ENCODE measurements around the gene PDHB. TPM values are rescaled to one million over a fixed set of nuclear protein-coding genes. Genes with fewer than 3 reads are reported as not detected.

PDHB gene
- total RNA-seq, 1 experiment from 2014 or later, result 115 TPM

- DNase-seq (ENCODE audit: low read depth), result no peak
Observed at GRCh38 chr3:58403513-58404109, 30.0 kb downstream of the PDHB start.

- DNase-seq (ENCODE audit: low read depth), result no peak
Observed at GRCh38 chr3:58398669-58399333, 34.8 kb downstream of the PDHB start.

- DNase-seq (ENCODE audit: low read depth), result no peak
Observed at GRCh38 chr3:58394339-58394738, 39.3 kb downstream of the PDHB start.

- no peak for DNase-seq (ENCODE audit: low read depth)
Observed at GRCh38 chr3:58392181-58392580, 41.5 kb downstream of the PDHB start.

GRCh38 chr3:58391156-58391865 lies 42.3 kb downstream of the PDHB start:
- no peak for DNase-seq (ENCODE audit: low read depth)

- peak; percentile 32 for DNase-seq (ENCODE audit: low read depth)
Observed at GRCh38 chr3:58388550-58389091, 45.0 kb downstream of the PDHB start.

GRCh38 chr3:58387650-58388546 lies 45.7 kb downstream of the PDHB start:
- no peak for DNase-seq (ENCODE audit: low read depth)

GRCh38 chr3:58386626-58387365 lies 46.8 kb downstream of the PDHB start:
- DNase-seq (ENCODE audit: low read depth), result peak; percentile 61

GRCh38 chr3:58384381-58385090 lies 49.1 kb downstream of the PDHB start:
- DNase-seq (ENCODE audit: low read depth), result peak; percentile 21

GRCh38 chr3:58383904-58384303 lies 49.7 kb downstream of the PDHB start:
- DNase-seq (ENCODE audit: low read depth), result peak; percentile 96

GRCh38 chr3:58383476-58383875 lies 50.2 kb downstream of the PDHB start:
- peak; percentile 60 for DNase-seq (ENCODE audit: low read depth)

GRCh38 chr3:58379351-58380073 lies 54.1 kb downstream of the PDHB start:
- no peak for DNase-seq (ENCODE audit: low read depth)

GRCh38 chr3:58377750-58378149 lies 55.9 kb downstream of the PDHB start:
- DNase-seq (ENCODE audit: low read depth), result no peak

Other genes starting within 250 kb of the PDHB start
- not detected in 2 replicates for gene DNASE1L3, start 222.9 kb downstream of the PDHB start, total RNA-seq (2014; rRNA removed; shearing (Covaris generic))
- 5.1 and 6.2 TPM in 2 replicates for gene ABHD6, start 196.0 kb downstream of the PDHB start, total RNA-seq (2014; rRNA removed; shearing (Covaris generic))
- gene RPP14, start 127.6 kb downstream of the PDHB start, total RNA-seq (2014; rRNA removed; shearing (Covaris generic)), result 14.3 and 17.8 TPM in 2 replicates
- gene HTD2, start 127.3 kb downstream of the PDHB start, total RNA-seq (2014; rRNA removed; shearing (Covaris generic)), result 11.5 and 18.8 TPM in 2 replicates
- gene PXK, start 100.9 kb downstream of the PDHB start, total RNA-seq (2014; rRNA removed; shearing (Covaris generic)), result 23.6 and 33.7 TPM in 2 replicates
- gene KCTD6, start 58.3 kb upstream of the PDHB start, total RNA-seq (2014; rRNA removed; shearing (Covaris generic)), result 2.2 and 3.5 TPM in 2 replicates
- 0.11 and 4.2 TPM in 2 replicates for gene ACOX2, start 103.4 kb upstream of the PDHB start, total RNA-seq (2014; rRNA removed; shearing (Covaris generic))
- 0.11 TPM in 1 of 2 replicates, not detected in the other for gene FAM107A, start 143.6 kb upstream of the PDHB start, total RNA-seq (2014; rRNA removed; shearing (Covaris generic))
- not detected in 2 replicates for gene FAM3D, start 232.9 kb upstream of the PDHB start, total RNA-seq (2014; rRNA removed; shearing (Covaris generic))

Data from Daoy (cell line).